Thymus (tissue), 14 donors: ENCODE measurements around the gene SNRPN. TPM values are rescaled to one million over a fixed set of nuclear protein-coding genes. Genes with fewer than 3 reads are reported as not detected.
A peak's percentile ranks its signal among the peaks of the same experiment; 100 is the strongest.
"Not testable (repeated sequence)": the region's sequence is repeated elsewhere in the genome, so short reads cannot be mapped to it uniquely, and the experiment has no call there.

Experiments used
- DNase-seq, 9 donors: peaks; one replicate each; pipeline ENCODE4 v3.0.0-alpha.2; 2013; ENCODE audit warnings: low spot score in 9 of 9, low read depth in 6 of 9, missing footprints in 1 of 9
- H3K27ac ChIP-seq, 2 donors: one replicate each; pipeline ENCODE4 v1.5.1; 2013; ENCODE audit warnings: control low read depth in 1 of 2, low read depth in 1 of 2, low read length in 1 of 2, mild to moderate bottlenecking in 1 of 2, moderate library complexity in 1 of 2
- H3K27me3 ChIP-seq, 2 donors: one replicate each; pipeline ENCODE4 v1.5.1; 2013; ENCODE audit warnings: low read length in 1 of 2; ENCODE audit not compliant: control insufficient read depth in 2 of 2, insufficient read depth in 1 of 2
- H3K36me3 ChIP-seq, 2 donors: one replicate each; pipeline ENCODE4 v1.5.1; 2013; ENCODE audit warnings: low read length in 1 of 2, mild to moderate bottlenecking in 1 of 2, moderate library complexity in 1 of 2; ENCODE audit not compliant: control insufficient read depth in 2 of 2, insufficient read depth in 2 of 2
- H3K4me1 ChIP-seq, 2 donors: one replicate each; pipeline ENCODE4 v1.5.1; 2013; ENCODE audit warnings: low read length in 2 of 2; ENCODE audit not compliant: control insufficient read depth in 2 of 2, insufficient read depth in 2 of 2
- H3K4me3 ChIP-seq, 2 donors: one replicate each; pipeline ENCODE4 v1.5.1; 2013; ENCODE audit warnings: low read length in 2 of 2, control low read depth in 1 of 2, mild to moderate bottlenecking in 1 of 2
- H3K9me3 ChIP-seq, 2 donors: one replicate each; pipeline ENCODE4 v1.5.1; 2013; ENCODE audit warnings: low read length in 1 of 2, mild to moderate bottlenecking in 1 of 2; ENCODE audit not compliant: control insufficient read depth in 2 of 2, insufficient read depth in 1 of 2
- WGBS: extraction: QIAGEN DNeasy Blood & Tissue Kit; methylation state at CpG from one replicate; pipeline ENCODE4 v1.1.7; 2013; 5-methylcytosine and 5-hydroxymethylcytosine counted together
- long read RNA-seq, 10 donors: transcript quantifications; one replicate each; lab custom pipeline, GENCODE V29; 2026
- polyA plus RNA-seq: library from polyadenylated mRNA; stranded (reverse); fragments of 200-250 nt; gene quantifications from one replicate; pipeline ENCODE4 v1.2.3, GENCODE V29; 2013
- total RNA-seq: library from RNA; stranded (reverse); fragments of 120-200 nt; gene quantifications from one replicate; pipeline ENCODE4 v1.2.4, GENCODE V29; 2013
- donor health status: healthy.

The SNRPN gene
- total RNA-seq (148 TPM), polyA plus RNA-seq (149 TPM)
- long read RNA-seq, donor 1, partial matches to known transcripts = 0 of 1 reads
- long read RNA-seq, donor 1, other reads (novel, unspliced or antisense) = 0 of 1 reads
- long read RNA-seq, donor 2 = 0 reads
- long read RNA-seq, donor 3, transcript SNRPN-202 (10 exons, 1,528 nt) = major isoform, 61 of 156 reads
- long read RNA-seq, donor 3, partial matches to known transcripts = 93 of 156 reads
- long read RNA-seq, donor 3, other reads (novel, unspliced or antisense) = 0 of 156 reads
- long read RNA-seq, donor 4, transcript SNRPN-202 (10 exons, 1,528 nt) = major isoform, 21 of 46 reads
- long read RNA-seq, donor 4, partial matches to known transcripts = 24 of 46 reads
- long read RNA-seq, donor 4, other reads (novel, unspliced or antisense) = 0 of 46 reads
- long read RNA-seq, donor 5, transcript SNRPN-202 (10 exons, 1,528 nt) = major isoform, 68 of 114 reads
- long read RNA-seq, donor 5, partial matches to known transcripts = 44 of 114 reads
- long read RNA-seq, donor 5, other reads (novel, unspliced or antisense) = 0 of 114 reads
- long read RNA-seq, donor 6, transcript SNRPN-202 (10 exons, 1,528 nt) = major isoform, 25 of 53 reads
- long read RNA-seq, donor 6, partial matches to known transcripts = 24 of 53 reads
- long read RNA-seq, donor 6, other reads (novel, unspliced or antisense) = 0 of 53 reads
- long read RNA-seq, donor 7, transcript SNRPN-202 (10 exons, 1,528 nt) = major isoform, 64 of 100 reads
- long read RNA-seq, donor 7, partial matches to known transcripts = 35 of 100 reads
- long read RNA-seq, donor 7, other reads (novel, unspliced or antisense) = 0 of 100 reads
- long read RNA-seq, donor 8, transcript SNRPN-202 (10 exons, 1,528 nt) = major isoform, 16 of 24 reads
- long read RNA-seq, donor 8, partial matches to known transcripts = 5 of 24 reads
- long read RNA-seq, donor 8, other reads (novel, unspliced or antisense) = 0 of 24 reads
- long read RNA-seq, donor 9, transcript SNRPN-202 (10 exons, 1,528 nt) = major isoform, 20 of 33 reads
- long read RNA-seq, donor 9, partial matches to known transcripts = 13 of 33 reads
- long read RNA-seq, donor 9, other reads (novel, unspliced or antisense) = 0 of 33 reads
- long read RNA-seq, donor 10, transcript SNRPN-202 (10 exons, 1,528 nt) = major isoform, 47 of 76 reads
- long read RNA-seq, donor 10, partial matches to known transcripts = 24 of 76 reads
- long read RNA-seq, donor 10, other reads (novel, unspliced or antisense) = 5 of 76 reads

- DNase-seq = peak; percentile 14 to 71 (median 23)
- Histone ChIP-seq H3K27me3 (no peaks in the 10 kb centered on the region), H3K9me3 (peaks cover 0 to 11% of the 10 kb centered on the region in 2 donors), H3K27ac (peak within 1 kb of the TSS; percentile 93 to 98), H3K4me1 (no peaks in the 10 kb centered on the region), H3K36me3 (no peaks in the 10 kb centered on the region), H3K4me3 (peak within 1 kb of the TSS; percentile 55 to 81)
- whole genome bisulfite sequencing = 47% methylated on average over 47 of the region's 47 CpGs
Observed at GRCh38 chr15:24954783-24955530, at the start of gene SNRPN, which contains the start of gene SNURF. SNRPN (plus strand) TSS chr15:24954987; CDS start chr15:24974454, 19,467 bp downstream. SNURF (plus strand) TSS chr15:24954987; CDS start chr15:24955049, 62 bp downstream.

- no peak overlapping the region for H3K4me3 ChIP-seq
- peaks cover 1 to 7% of the 10 kb centered on the region in 2 donors for H3K9me3 ChIP-seq
- no peaks in the 10 kb centered on the region for H3K27me3 ChIP-seq
- H3K4me1 ChIP-seq = no peaks in the 10 kb centered on the region
- no peak overlapping the region for H3K27ac ChIP-seq
- WGBS = 25% methylated on average over 8 of the region's 8 CpGs
- no peaks in the 10 kb centered on the region for H3K36me3 ChIP-seq
- DNase-seq = peak in 2 of 9 donors; percentile 7 to 28
Observed at GRCh38 chr15:24916305-24917009, 38.3 kb upstream of the SNRPN start.

- no peak overlapping the region for H3K27ac ChIP-seq
- no peaks in the 10 kb centered on the region for H3K27me3 ChIP-seq
- no peaks in the 10 kb centered on the region for H3K4me1 ChIP-seq
- no peak overlapping the region for H3K4me3 ChIP-seq
- H3K9me3 ChIP-seq = peaks cover 1 to 3% of the 10 kb centered on the region in 2 donors
- DNase-seq = no peak
- WGBS = 96% methylated on average over 14 of the region's 14 CpGs
- no peaks in the 10 kb centered on the region for H3K36me3 ChIP-seq
Observed at GRCh38 chr15:24917431-24917830, 37.4 kb upstream of the SNRPN start.

DNA sequence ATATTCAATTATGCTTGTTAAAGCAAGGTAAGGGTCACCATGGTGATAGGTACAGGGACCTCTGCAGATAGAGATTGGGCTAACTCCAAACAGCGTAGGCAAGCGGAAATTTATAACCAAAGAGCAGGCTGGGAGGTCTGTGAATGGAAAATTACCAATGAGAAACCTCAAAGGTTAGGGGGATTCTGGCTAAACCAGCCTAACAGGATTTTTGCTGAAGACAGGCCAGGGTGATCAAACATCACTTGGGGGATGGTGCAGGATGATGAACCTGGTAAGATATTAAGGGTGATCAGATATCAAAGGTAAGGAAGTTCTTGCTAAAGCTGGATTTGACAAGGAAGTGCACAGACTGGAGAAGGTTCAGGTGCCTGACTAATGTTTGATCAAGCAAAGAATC is 35.3 kb upstream of the SNRPN start:
- peaks cover 1 to 3% of the 10 kb centered on the region in 2 donors for H3K9me3 ChIP-seq
- H3K4me3 ChIP-seq = no peak overlapping the region
- H3K4me1 ChIP-seq = no peaks in the 10 kb centered on the region
- no peaks in the 10 kb centered on the region for H3K27me3 ChIP-seq
- no peak for DNase-seq
- no peaks in the 10 kb centered on the region for H3K36me3 ChIP-seq
- H3K27ac ChIP-seq = no peak overlapping the region
- 79% methylated on average over 2 of the region's 2 CpGs for WGBS

- not testable (repeated sequence) for H3K9me3 ChIP-seq, H3K27me3 ChIP-seq, DNase-seq, H3K27ac ChIP-seq, H3K36me3 ChIP-seq, H3K4me1 ChIP-seq, H3K4me3 ChIP-seq
- WGBS = 92% methylated on average over 6 of the region's 6 CpGs
Observed at GRCh38 chr15:24922781-24923180, 32.0 kb upstream of the SNRPN start.

- no peaks in the 10 kb centered on the region for H3K9me3 ChIP-seq
Observed at GRCh38 chr15:24924153-24924552, 30.6 kb upstream of the SNRPN start.

DNA sequence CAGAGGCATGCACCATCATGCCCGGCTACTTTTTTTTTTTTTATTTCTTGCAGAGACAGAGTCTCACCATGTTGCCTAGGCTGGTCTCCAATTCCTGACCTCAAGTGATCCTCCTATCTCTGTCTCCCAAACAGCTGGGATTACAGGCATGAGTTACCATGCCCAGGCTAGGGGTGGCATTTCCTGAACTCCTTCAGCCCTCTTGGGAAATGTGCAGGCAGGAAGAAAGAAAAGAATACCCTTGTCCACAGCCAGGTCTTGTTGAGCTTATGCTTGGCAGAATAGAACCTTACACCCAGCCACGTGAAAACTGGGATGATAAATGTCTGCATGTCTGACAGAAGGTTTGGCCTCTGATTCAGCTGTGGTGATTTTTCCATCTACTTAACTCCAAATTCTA is 30.2 kb upstream of the SNRPN start:
- no peak for DNase-seq
- H3K9me3 ChIP-seq = no peaks in the 10 kb centered on the region
- WGBS = 74% methylated on average over 2 of the region's 2 CpGs
- no peaks in the 10 kb centered on the region for H3K4me1 ChIP-seq
- H3K4me3 ChIP-seq = no peak overlapping the region
- no peak overlapping the region for H3K27ac ChIP-seq
- no peaks in the 10 kb centered on the region for H3K36me3 ChIP-seq
- H3K27me3 ChIP-seq = no peaks in the 10 kb centered on the region

More at GRCh38 chr15:24924153-24924552, 30.6 kb upstream of the SNRPN start:
- no peaks in the 10 kb centered on the region for H3K36me3 ChIP-seq
- H3K27ac ChIP-seq = no peak overlapping the region
- H3K4me1 ChIP-seq = no peaks in the 10 kb centered on the region
- 88% methylated on average over 3 of the region's 3 CpGs for WGBS
- no peak for DNase-seq
- no peaks in the 10 kb centered on the region for H3K27me3 ChIP-seq
- H3K4me3 ChIP-seq = no peak overlapping the region
